SK-N-MC (cell line): Measurements from ENCODE around the gene PDIK1L.
A peak's percentile ranks its signal among the peaks of the same experiment; 100 is the strongest.

Source experiments
- DNase-seq: peaks from one replicate; pipeline ENCODE4 v3.0.0-alpha.2; 2011; ENCODE audit warnings: low read depth, low spot score
- H3K27ac ChIP-seq: fragments of 200-600 bp; sonication (generic); 2 replicates; pipeline ENCODE4 v1.5.1; 2016; ENCODE audit warnings: mixed run types
- H3K36me3 ChIP-seq: fragments of 200-600 bp; sonication (generic); 2 replicates; pipeline ENCODE4 v1.6.1; 2017; ENCODE audit warnings: antibody characterized with exemption, low read length, mixed read lengths; ENCODE audit not compliant: insufficient read depth
- H3K4me3 ChIP-seq: fragments of 200-600 bp; sonication (generic); 2 replicates; pipeline ENCODE4 v1.5.1; 2016
- H3K9ac ChIP-seq: fragments of 200-600 bp; sonication (generic); 2 replicates; pipeline ENCODE4 v1.8.0; 2017; ENCODE audit warnings: mixed run types, mixed read lengths; ENCODE audit not compliant: insufficient read length
- H3K9me3 ChIP-seq: fragments of 200-600 bp; sonication (generic); 2 replicates; pipeline ENCODE4 v1.6.1; 2017; ENCODE audit warnings: low read depth, mild to moderate bottlenecking, antibody characterized with exemption, low read length, moderate library complexity, mixed read lengths
- EZH2 ChIP-seq: fragments of 200-600 bp; sonication (generic); IDR thresholded peaks from one replicate; pipeline ENCODE4 v1.6.1; 2017; ENCODE audit warnings: antibody characterized with exemption
- FOXP2 ChIP-seq: optimal IDR thresholded peaks from 2 replicates; pipeline ENCODE3; 2011; ENCODE audit warnings: mild to moderate bottlenecking, moderate library complexity; ENCODE audit not compliant: insufficient read depth; ENCODE audit errors: extremely low read length, control extremely low read depth
- POLR2AphosphoS5 ChIP-seq: IDR thresholded peaks from 2 replicates; pipeline ENCODE4 v1.6.1; 2012; ENCODE audit warnings: mild to moderate bottlenecking, low read depth, low read length, borderline replicate concordance

PDIK1L gene

GRCh38 chr1:26110731-26111529 is 694 bp upstream of the PDIK1L start:
- Histone ChIP-seq H3K36me3 (peaks cover 10% of the 10 kb centered on the region), H3K4me3 (peak overlapping the region; percentile 98), H3K9me3 (no peaks in the 10 kb centered on the region), H3K9ac (peak overlapping the region; percentile 85), H3K27ac (peak overlapping the region; percentile 67; the same call in 1 of the 2 replicates)
- no peak for DNase-seq
- no peak for TF ChIP-seq EZH2
- TF ChIP-seq FOXP2 = no peak
- peak; percentile 71; the same call in 1 of the 2 replicates for TF ChIP-seq POLR2AphosphoS5

- TF ChIP-seq EZH2 = no peak
- no peak for TF ChIP-seq FOXP2
- TF ChIP-seq POLR2AphosphoS5 = no peak
- Histone ChIP-seq H3K36me3 (peaks cover 10% of the 10 kb centered on the region), H3K9me3 (no peaks in the 10 kb centered on the region), H3K4me3 (peak overlapping the region; percentile 98), H3K27ac (no peak overlapping the region), H3K9ac (peak overlapping the region; percentile 94)
- no peak for DNase-seq
Observed at GRCh38 chr1:26112407-26112775, 767 bp downstream of the PDIK1L start.

- Histone ChIP-seq H3K9me3 (no peaks in the 10 kb centered on the region), H3K27ac (no peak overlapping the region), H3K36me3 (peaks cover 15% of the 10 kb centered on the region), H3K9ac (peak overlapping the region; percentile 37), H3K4me3 (no peak overlapping the region)
- TF ChIP-seq EZH2 (no peak), POLR2AphosphoS5 (no peak), FOXP2 (no peak)
- DNase-seq = no peak
Observed at GRCh38 chr1:26114165-26114927, 2.7 kb downstream of the PDIK1L start.

GRCh38 chr1:26119892-26120608 is 8.4 kb downstream of the PDIK1L start:
- H3K9me3 ChIP-seq = no peaks in the 10 kb centered on the region
- no peak overlapping the region for H3K4me3 ChIP-seq
- H3K36me3 ChIP-seq = peaks cover 12% of the 10 kb centered on the region
- H3K9ac ChIP-seq = no peak overlapping the region
- no peak overlapping the region for H3K27ac ChIP-seq
- DNase-seq = no peak
- TF ChIP-seq EZH2 (no peak), POLR2AphosphoS5 (no peak), FOXP2 (no peak)

- no peaks in the 10 kb centered on the region for H3K9me3 ChIP-seq
- DNase-seq = no peak
- TF ChIP-seq POLR2AphosphoS5 (no peak), EZH2 (no peak), FOXP2 (no peak)
- peaks cover 12% of the 10 kb centered on the region for H3K36me3 ChIP-seq
- no peak overlapping the region for H3K9ac ChIP-seq
- H3K4me3 ChIP-seq = no peak overlapping the region
- H3K27ac ChIP-seq = no peak overlapping the region
Observed at GRCh38 chr1:26121854-26122773, 10.5 kb downstream of the PDIK1L start.

- Histone ChIP-seq H3K27ac (no peak overlapping the region), H3K36me3 (peaks cover 12% of the 10 kb centered on the region), H3K4me3 (no peak overlapping the region), H3K9ac (no peak overlapping the region), H3K9me3 (no peaks in the 10 kb centered on the region)
- TF ChIP-seq POLR2AphosphoS5 = no peak
- no peak for TF ChIP-seq FOXP2
- TF ChIP-seq EZH2 = no peak
- DNase-seq = no peak
Observed at GRCh38 chr1:26122988-26123973, 11.7 kb downstream of the PDIK1L start.
